GM12878 (cell line): Measurements from ENCODE around the gene C15orf40. TPM values are rescaled to one million over a fixed set of nuclear protein-coding genes. Genes with fewer than 3 reads are reported as not detected.

ENCODE experiments used
- ATAC-seq: fragments of 200-7000 bp; cut with Tn5 transposase; 3 replicates; pipeline ENCODE4 v1.9.1; 2020; ENCODE audit warnings: mild to moderate bottlenecking, moderate library complexity
- BruUV-seq: library from RNA; stranded (reverse); fragments of 400-500 nt; replicated peaks from 2 replicates; lab custom pipeline; 2021; lab: Mats Ljungman, UMichigan
- CTCF ChIA-PET: fragments of 300-600 bp; sonication (Branson Sonifier 250); formaldehyde crosslinking; extraction: SDS; loops from one replicate; lab custom pipeline; 2021; ENCODE audit warnings: inconsistent platforms; lab: Yijun Ruan, JAX
- POLR2A ChIA-PET: fragments of 350-600 bp; formaldehyde crosslinking; extraction: SDS; loops from one replicate; lab custom pipeline; 2021; ENCODE audit warnings: inconsistent platforms; lab: Charles Lee
- RAD21 ChIA-PET: fragments of 300-600 bp; sonication (Branson Sonifier 250); formaldehyde crosslinking; loops from one replicate; lab custom pipeline; 2023; ENCODE audit warnings: antibody characterized with exemption; ENCODE audit not compliant: unreplicated experiment; lab: Charles Lee
- SMC1A ChIA-PET: fragments of 300-600 bp; sonication (Branson Sonifier 250); formaldehyde crosslinking; loops from one replicate; lab custom pipeline; 2023; ENCODE audit not compliant: unreplicated experiment, uncharacterized antibody; lab: Charles Lee
- DNase-seq: peaks from one replicate; pipeline ENCODE4 v3.0.0-alpha.2; 2011; ENCODE audit warnings: low read depth, low spot score
- FAIRE-seq: peaks from 3 replicates; lab custom pipeline; 2011; peaks lifted over from hg19 to GRCh38; lab: Jason Lieb, UNC
- H2AFZ ChIP-seq: 2 replicates; pipeline ENCODE4 v1.6.0; 2011; ENCODE audit warnings: low read depth, low read length, control low read depth; ENCODE audit not compliant: control insufficient read depth
- H3K27ac ChIP-seq: 2 replicates; pipeline ENCODE4 v1.5.1; 2011; ENCODE audit warnings: control low read depth; ENCODE audit not compliant: control insufficient read depth, insufficient read depth
- H3K27me3 ChIP-seq, 2 experiments: replicated peaks in 1 of 2; 2 replicates each; pipeline versions ENCODE4 v1.6.0 to v1.6.1; 2011; ENCODE audit warnings: low read length in 1 of 2; ENCODE audit not compliant: control insufficient read depth in 2 of 2, insufficient read depth in 2 of 2
- H3K36me3 ChIP-seq, 2 experiments: 2 replicates each; pipeline ENCODE4 v1.5.1; 2011; ENCODE audit warnings: low read length in 1 of 2; ENCODE audit not compliant: control insufficient read depth in 2 of 2, insufficient read depth in 2 of 2
- H3K4me1 ChIP-seq: 2 replicates; pipeline ENCODE4 v1.6.1; 2011; ENCODE audit warnings: mild to moderate bottlenecking, low read length, moderate library complexity, mixed read lengths; ENCODE audit not compliant: control insufficient read depth, insufficient read depth
- H3K4me2 ChIP-seq: 2 replicates; pipeline ENCODE4 v1.6.0; 2011; ENCODE audit warnings: control low read depth; ENCODE audit not compliant: control insufficient read depth, insufficient read depth
- H3K4me3 ChIP-seq: fragments of 200-600 bp; sonication (generic); 2 replicates; pipeline ENCODE4 v1.5.1; 2016
- H3K79me2 ChIP-seq: 2 replicates; pipeline ENCODE4 v1.6.0; 2011; ENCODE audit warnings: low read length; ENCODE audit not compliant: control insufficient read depth, insufficient read depth
- H3K9ac ChIP-seq: 2 replicates; pipeline ENCODE4 v1.8.0; 2011; ENCODE audit warnings: low read length, control low read depth, mixed read lengths; ENCODE audit not compliant: control insufficient read depth, insufficient read depth
- H3K9me3 ChIP-seq: replicated peaks from 3 replicates; pipeline ENCODE4 v1.5.1; 2011; ENCODE audit warnings: mild to moderate bottlenecking, low read length; ENCODE audit not compliant: control insufficient read depth, insufficient read depth
- H4K20me1 ChIP-seq: 2 replicates; pipeline ENCODE4 v1.6.0; 2011; ENCODE audit not compliant: control insufficient read depth, insufficient read depth
- EGR1 ChIP-seq, 2 experiments: IDR thresholded peaks; 1 replicate in 1 of 2; 2 replicates in 1 of 2; pipeline ENCODE4 v1.6.1; 2011 to 2012; ENCODE audit warnings: low read depth in 2 of 2, low read length in 2 of 2, borderline replicate concordance in 1 of 2, mild to moderate bottlenecking in 1 of 2, moderate library complexity in 1 of 2
- ESRRA ChIP-seq: IDR thresholded peaks from 2 replicates; pipeline ENCODE4 v1.6.1; 2012; ENCODE audit warnings: mild to moderate bottlenecking, low read length, improper control_type of control experiment
- NRF1 ChIP-seq: conservative IDR thresholded peaks from 2 replicates; pipeline ENCODE4 v1.6.1; 2011; ENCODE audit warnings: mild to moderate bottlenecking, low read depth, low read length, improper control_type of control experiment
- RBBP5 ChIP-seq: fragments of 200-600 bp; sonication (generic); conservative IDR thresholded peaks from 2 replicates; pipeline ENCODE4 v1.6.1; 2016
- SMAD1 ChIP-seq: fragments of 450-650 bp; IDR thresholded peaks from 2 replicates; pipeline ENCODE4 v1.6.1; 2018; ENCODE audit warnings: mild to moderate bottlenecking, low read depth; ENCODE audit not compliant: partially characterized antibody
- STAT3 ChIP-seq: IDR thresholded peaks from 2 replicates; pipeline ENCODE4 v1.6.1; 2011; ENCODE audit warnings: low read depth, low read length, improper control_type of control experiment
- SUPT20H ChIP-seq: IDR thresholded peaks from 2 replicates; pipeline ENCODE4 v1.6.1; 2011; ENCODE audit warnings: low read depth, mild to moderate bottlenecking, low read length, moderate library complexity, borderline replicate concordance; ENCODE audit not compliant: control insufficient read depth
- ZSCAN29 ChIP-seq: fragments of 450-650 bp; IDR thresholded peaks from 2 replicates; pipeline ENCODE4 v1.6.1; 2017; ENCODE audit warnings: mild to moderate bottlenecking, moderate library complexity
- ZZZ3 ChIP-seq: IDR thresholded peaks from 2 replicates; pipeline ENCODE4 v1.6.1; 2011; ENCODE audit warnings: low read depth; ENCODE audit not compliant: control insufficient read depth, insufficient read length
- WGBS: methylation state at CpG from one replicate; pipeline ENCODE4 v1.1.6; 2016; ENCODE audit warnings: low lambda C conversion rate; ENCODE audit not compliant: insufficient replicate concordance, insufficient coverage; ENCODE audit errors: missing lambda C conversion rate; 5-methylcytosine and 5-hydroxymethylcytosine counted together
- in situ Hi-C: fragments of 300-500 bp; cut with MboI; formaldehyde crosslinking; loops from 9 replicates; pipeline ENCODE4 v1.14.3; 2018; ENCODE audit warnings: mixed read lengths
- intact Hi-C: fragments of 100-400 bp; cut with micrococcal nuclease; formaldehyde crosslinking; loops from one replicate; pipeline ENCODE4 v1.14.2; 2022; ENCODE audit not compliant: unreplicated experiment
- polyA plus RNA-seq, 11 experiments: library from polyadenylated mRNA; depleted of rRNA in 4 of 11; unstranded in 6 of 11; stranded (reverse) in 5 of 11; fragments of >200 nt; fragmentation: Nextera tagmentation in 4 of 11; fragmentation: Illumina TruSeq in 1 of 11; extraction: Ambion mirVana in 4 of 11; extraction: Trizol in 1 of 11; gene quantifications; 1 replicate in 1 of 11; 2 replicates in 10 of 11; pipeline versions ENCODE4 v1.2.1 to v1.2.3, GENCODE V29; 2011 to 2016; ENCODE audit warnings: inconsistent platforms in 2 of 11, missing spikeins in 2 of 11, low read depth in 1 of 11
- total RNA-seq, 4 experiments: library from RNA; depleted of rRNA in 3 of 4; stranded (reverse); fragments of >200 nt in 3 of 4; fragmentation: Illumina TruSeq in 1 of 4; extraction: Trizol in 1 of 4; gene quantifications; 2 replicates each; pipeline versions ENCODE4 v1.2.1 to v1.2.3, GENCODE V29; 2013 to 2021
- TF ChIP-seq, protein P1 (sequence below): IDR thresholded peaks from 2 replicates; pipeline ENCODE4 v1.6.1; 2011; ENCODE audit warnings: borderline replicate concordance, low read depth, mild to moderate bottlenecking, moderate library complexity, low read length; ENCODE audit not compliant: insufficient read depth, poor library complexity, severe bottlenecking
- TF ChIP-seq, protein P2 (sequence below): fragments of 450-650 bp; IDR thresholded peaks from 2 replicates; pipeline ENCODE4 v1.6.1; 2017; ENCODE audit warnings: low read depth, mild to moderate bottlenecking, moderate library complexity
- TF ChIP-seq, protein P3 (sequence below): fragments of 450-650 bp; formaldehyde crosslinking; IDR thresholded peaks from 2 replicates; pipeline ENCODE4 v1.4.0; 2020; ENCODE audit warnings: mild to moderate bottlenecking, moderate library complexity
- TF ChIP-seq, protein P4 (sequence below): IDR thresholded peaks from 2 replicates; pipeline ENCODE4 v1.6.1; 2012; ENCODE audit warnings: low read depth, low read length, improper control_type of control experiment
- TF ChIP-seq, protein P5 (sequence below): fragments of 450-650 bp; IDR thresholded peaks from 2 replicates; pipeline ENCODE4 v1.6.1; 2016; ENCODE audit warnings: mild to moderate bottlenecking

Gene C15orf40
- total and polyA plus RNA-seq, 10 of the 15 experiments (the other 5 are each of a cell fraction or from before 2014, with no cell fraction given): 21.3 to 70.0 (median 31.8) TPM

DNA sequence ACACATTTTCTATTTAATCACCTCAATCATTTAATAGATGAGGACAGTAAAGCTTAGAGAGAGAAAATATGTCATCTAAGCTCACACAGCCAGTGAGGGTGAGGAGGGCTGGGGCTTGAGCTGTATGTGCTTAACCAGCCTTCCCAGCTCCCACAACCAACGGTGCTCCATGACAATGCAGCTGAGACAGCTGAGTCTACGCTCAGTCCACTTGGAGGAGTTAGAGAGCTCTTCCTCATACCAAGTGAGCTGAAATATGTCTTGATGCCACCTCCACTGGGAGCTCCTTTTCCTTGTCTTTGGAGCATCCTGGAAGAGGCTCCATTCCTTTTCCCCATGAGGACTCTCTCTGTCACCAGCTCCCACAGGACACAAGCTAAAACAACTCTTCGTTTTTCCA is 68.3 kb downstream of the C15orf40 start (continued):
- TF ChIP-seq, protein P1, sequence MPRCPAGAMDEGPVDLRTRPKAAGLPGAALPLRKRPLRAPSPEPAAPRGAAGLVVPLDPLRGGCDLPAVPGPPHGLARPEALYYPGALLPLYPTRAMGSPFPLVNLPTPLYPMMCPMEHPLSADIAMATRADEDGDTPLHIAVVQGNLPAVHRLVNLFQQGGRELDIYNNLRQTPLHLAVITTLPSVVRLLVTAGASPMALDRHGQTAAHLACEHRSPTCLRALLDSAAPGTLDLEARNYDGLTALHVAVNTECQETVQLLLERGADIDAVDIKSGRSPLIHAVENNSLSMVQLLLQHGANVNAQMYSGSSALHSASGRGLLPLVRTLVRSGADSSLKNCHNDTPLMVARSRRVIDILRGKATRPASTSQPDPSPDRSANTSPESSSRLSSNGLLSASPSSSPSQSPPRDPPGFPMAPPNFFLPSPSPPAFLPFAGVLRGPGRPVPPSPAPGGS: no peak
- TF ChIP-seq ESRRA (no peak), NRF1 (no peak)
- TF ChIP-seq, protein P2, sequence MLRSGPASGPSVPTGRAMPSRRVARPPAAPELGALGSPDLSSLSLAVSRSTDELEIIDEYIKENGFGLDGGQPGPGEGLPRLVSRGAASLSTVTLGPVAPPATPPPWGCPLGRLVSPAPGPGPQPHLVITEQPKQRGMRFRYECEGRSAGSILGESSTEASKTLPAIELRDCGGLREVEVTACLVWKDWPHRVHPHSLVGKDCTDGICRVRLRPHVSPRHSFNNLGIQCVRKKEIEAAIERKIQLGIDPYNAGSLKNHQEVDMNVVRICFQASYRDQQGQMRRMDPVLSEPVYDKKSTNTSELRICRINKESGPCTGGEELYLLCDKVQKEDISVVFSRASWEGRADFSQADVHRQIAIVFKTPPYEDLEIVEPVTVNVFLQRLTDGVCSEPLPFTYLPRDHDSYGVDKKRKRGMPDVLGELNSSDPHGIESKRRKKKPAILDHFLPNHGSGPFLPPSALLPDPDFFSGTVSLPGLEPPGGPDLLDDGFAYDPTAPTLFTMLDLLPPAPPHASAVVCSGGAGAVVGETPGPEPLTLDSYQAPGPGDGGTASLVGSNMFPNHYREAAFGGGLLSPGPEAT: no peak

DNA sequence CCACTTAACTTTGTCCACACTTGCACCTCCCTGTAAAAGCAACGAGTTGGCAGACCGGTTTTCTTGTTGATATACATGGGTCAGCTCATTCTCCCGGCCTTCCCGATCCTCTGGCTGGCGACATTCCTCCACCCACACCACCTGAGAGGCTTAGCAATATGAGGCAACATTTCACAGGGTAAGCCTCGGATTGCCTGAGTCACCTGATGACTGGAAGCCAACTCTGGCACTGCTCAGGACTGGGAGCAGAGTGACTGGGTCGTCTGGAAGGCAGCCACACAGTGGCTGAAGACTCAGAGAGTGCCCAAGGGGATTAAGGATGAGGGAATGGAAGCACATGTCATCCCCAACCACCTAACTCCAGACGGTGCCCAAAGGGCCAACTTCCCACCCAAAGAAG is 68.7 kb downstream of the C15orf40 start:
- Histone ChIP-seq H3K4me2 (no peak overlapping the region), H3K27ac (no peak overlapping the region), H3K9ac (no peak overlapping the region), H3K79me2 (no peaks in the 10 kb centered on the region), H3K27me3 (peaks cover 3% of the 10 kb centered on the region in 2 experiments; a peak in 3 of 4 replicates), H3K36me3 (no peaks in the 10 kb centered on the region), H3K4me1 (no peaks in the 10 kb centered on the region), H3K4me3 (no peak overlapping the region), H3K9me3 (no peaks in the 10 kb centered on the region), H4K20me1 (no peaks in the 10 kb centered on the region), H2AFZ (no peak overlapping the region)
- RAD21 ChIA-PET: no interaction called here
- ATAC-seq: no peak
- TF ChIP-seq ZZZ3: no peak
- no peak for TF ChIP-seq ZSCAN29
- TF ChIP-seq, protein P3, sequence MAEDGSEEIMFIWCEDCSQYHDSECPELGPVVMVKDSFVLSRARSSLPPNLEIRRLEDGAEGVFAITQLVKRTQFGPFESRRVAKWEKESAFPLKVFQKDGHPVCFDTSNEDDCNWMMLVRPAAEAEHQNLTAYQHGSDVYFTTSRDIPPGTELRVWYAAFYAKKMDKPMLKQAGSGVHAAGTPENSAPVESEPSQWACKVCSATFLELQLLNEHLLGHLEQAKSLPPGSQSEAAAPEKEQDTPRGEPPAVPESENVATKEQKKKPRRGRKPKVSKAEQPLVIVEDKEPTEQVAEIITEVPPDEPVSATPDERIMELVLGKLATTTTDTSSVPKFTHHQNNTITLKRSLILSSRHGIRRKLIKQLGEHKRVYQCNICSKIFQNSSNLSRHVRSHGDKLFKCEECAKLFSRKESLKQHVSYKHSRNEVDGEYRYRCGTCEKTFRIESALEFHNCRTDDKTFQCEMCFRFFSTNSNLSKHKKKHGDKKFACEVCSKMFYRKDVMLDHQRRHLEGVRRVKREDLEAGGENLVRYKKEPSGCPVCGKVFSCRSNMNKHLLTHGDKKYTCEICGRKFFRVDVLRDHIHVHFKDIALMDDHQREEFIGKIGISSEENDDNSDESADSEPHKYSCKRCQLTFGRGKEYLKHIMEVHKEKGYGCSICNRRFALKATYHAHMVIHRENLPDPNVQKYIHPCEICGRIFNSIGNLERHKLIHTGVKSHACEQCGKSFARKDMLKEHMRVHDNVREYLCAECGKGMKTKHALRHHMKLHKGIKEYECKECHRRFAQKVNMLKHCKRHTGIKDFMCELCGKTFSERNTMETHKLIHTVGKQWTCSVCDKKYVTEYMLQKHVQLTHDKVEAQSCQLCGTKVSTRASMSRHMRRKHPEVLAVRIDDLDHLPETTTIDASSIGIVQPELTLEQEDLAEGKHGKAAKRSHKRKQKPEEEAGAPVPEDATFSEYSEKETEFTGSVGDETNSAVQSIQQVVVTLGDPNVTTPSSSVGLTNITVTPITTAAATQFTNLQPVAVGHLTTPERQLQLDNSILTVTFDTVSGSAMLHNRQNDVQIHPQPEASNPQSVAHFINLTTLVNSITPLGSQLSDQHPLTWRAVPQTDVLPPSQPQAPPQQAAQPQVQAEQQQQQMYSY: no peak
- TF ChIP-seq SUPT20H: no peak
- no peak for TF ChIP-seq RBBP5
- TF ChIP-seq, protein P4, sequence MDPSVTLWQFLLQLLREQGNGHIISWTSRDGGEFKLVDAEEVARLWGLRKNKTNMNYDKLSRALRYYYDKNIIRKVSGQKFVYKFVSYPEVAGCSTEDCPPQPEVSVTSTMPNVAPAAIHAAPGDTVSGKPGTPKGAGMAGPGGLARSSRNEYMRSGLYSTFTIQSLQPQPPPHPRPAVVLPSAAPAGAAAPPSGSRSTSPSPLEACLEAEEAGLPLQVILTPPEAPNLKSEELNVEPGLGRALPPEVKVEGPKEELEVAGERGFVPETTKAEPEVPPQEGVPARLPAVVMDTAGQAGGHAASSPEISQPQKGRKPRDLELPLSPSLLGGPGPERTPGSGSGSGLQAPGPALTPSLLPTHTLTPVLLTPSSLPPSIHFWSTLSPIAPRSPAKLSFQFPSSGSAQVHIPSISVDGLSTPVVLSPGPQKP: no peak
- no peak for TF ChIP-seq SMAD1
- TF ChIP-seq, protein P5, sequence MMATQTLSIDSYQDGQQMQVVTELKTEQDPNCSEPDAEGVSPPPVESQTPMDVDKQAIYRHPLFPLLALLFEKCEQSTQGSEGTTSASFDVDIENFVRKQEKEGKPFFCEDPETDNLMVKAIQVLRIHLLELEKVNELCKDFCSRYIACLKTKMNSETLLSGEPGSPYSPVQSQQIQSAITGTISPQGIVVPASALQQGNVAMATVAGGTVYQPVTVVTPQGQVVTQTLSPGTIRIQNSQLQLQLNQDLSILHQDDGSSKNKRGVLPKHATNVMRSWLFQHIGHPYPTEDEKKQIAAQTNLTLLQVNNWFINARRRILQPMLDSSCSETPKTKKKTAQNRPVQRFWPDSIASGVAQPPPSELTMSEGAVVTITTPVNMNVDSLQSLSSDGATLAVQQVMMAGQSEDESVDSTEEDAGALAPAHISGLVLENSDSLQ: no peak
- TF ChIP-seq EGR1 (IDR thresholded peaks at IDR 0.05; ENCODE audit: borderline replicate concordance in 1 of 2, low read depth in 2 of 2, low read length in 2 of 2): no peak
- no peak for TF ChIP-seq STAT3
- POLR2A ChIA-PET: no interaction called here
- SMC1A ChIA-PET: interaction anchor here (0.7 kb wide), 1 partner anchor 92 kb away, joined by 3 read pairs; no protein-coding TSS in a partner anchor
- intact Hi-C loops: no loop called here
- in situ Hi-C loops: no loop called here
- CTCF ChIA-PET: no interaction called here
- no peak for DNase-seq
- BruUV-seq: no TSS peak
- WGBS: 17% methylated on average over 8 of the region's 8 CpGs
- FAIRE-seq: no peak
